ENCODE measurements around the gene RGS7.

GRCh38 chr1:241228339-241228738 is 128.7 kb downstream of the RGS7 start:
- TF ChIP-seq CTCF (IDR thresholded peaks at IDR 0.05) (no peak), POLR2AphosphoS5 (IDR thresholded peaks at IDR 0.05; ENCODE audit: low read depth, low read length) (no peak)
